ENCODE data around the gene TTC4.

Gene TTC4

GRCh38 chr1:54748094-54748835, 32.6 kb downstream of the TTC4 start:
- Histone ChIP-seq H3K4me1 (ENCODE audit: insufficient read depth, poor library complexity, severe bottlenecking) (no peaks in the 10 kb centered on the region), H3K27me3 (ENCODE audit: insufficient read depth, poor library complexity, severe bottlenecking) (no peaks in the 10 kb centered on the region), H3K9me3 (ENCODE audit: severe bottlenecking) (no peaks in the 10 kb centered on the region), H3K4me3 (ENCODE audit: severe bottlenecking) (no peak overlapping the region), H3K27ac (ENCODE audit: poor library complexity, severe bottlenecking) (no peak overlapping the region), H3K36me3 (ENCODE audit: low read depth) (no peaks in the 10 kb centered on the region)
- ATAC-seq (ENCODE audit: low read depth) (no peak), DNase-seq (ENCODE audit: low spot score) (no peak)
- no peak for TF ChIP-seq CTCF (IDR thresholded peaks at IDR 0.05; ENCODE audit: poor library complexity, severe bottlenecking)

GRCh38 chr1:54750596-54750995, 34.9 kb downstream of the TTC4 start:
- Histone ChIP-seq H3K9me3 (ENCODE audit: severe bottlenecking) (no peaks in the 10 kb centered on the region), H3K36me3 (ENCODE audit: low read depth) (no peaks in the 10 kb centered on the region), H3K27me3 (ENCODE audit: insufficient read depth, poor library complexity, severe bottlenecking) (no peaks in the 10 kb centered on the region), H3K27ac (ENCODE audit: poor library complexity, severe bottlenecking) (no peak overlapping the region), H3K4me3 (ENCODE audit: severe bottlenecking) (no peak overlapping the region), H3K4me1 (ENCODE audit: insufficient read depth, poor library complexity, severe bottlenecking) (no peaks in the 10 kb centered on the region)
- no peak for ATAC-seq (ENCODE audit: low read depth)
- DNase-seq (ENCODE audit: low spot score), result no peak
- no peak for TF ChIP-seq CTCF (IDR thresholded peaks at IDR 0.05; ENCODE audit: poor library complexity, severe bottlenecking)

- no peak overlapping the region for H3K27ac ChIP-seq (ENCODE audit: poor library complexity, severe bottlenecking)
- no peak overlapping the region for H3K4me3 ChIP-seq (ENCODE audit: severe bottlenecking)
- TF ChIP-seq CTCF (IDR thresholded peaks at IDR 0.05; ENCODE audit: poor library complexity, severe bottlenecking), result no peak
- no peaks in the 10 kb centered on the region for H3K27me3 ChIP-seq (ENCODE audit: insufficient read depth, poor library complexity, severe bottlenecking)
- no peaks in the 10 kb centered on the region for H3K4me1 ChIP-seq (ENCODE audit: insufficient read depth, poor library complexity, severe bottlenecking)
- ATAC-seq (ENCODE audit: low read depth) (no peak), DNase-seq (ENCODE audit: low spot score) (no peak)
- no peaks in the 10 kb centered on the region for H3K9me3 ChIP-seq (ENCODE audit: severe bottlenecking)
- H3K36me3 ChIP-seq (ENCODE audit: low read depth), result no peaks in the 10 kb centered on the region
These were observed 35.8 kb downstream of the TTC4 start for GRCh38 chr1:54751426-54751825.

GRCh38 chr1:54754045-54754444, 38.4 kb downstream of the TTC4 start:
- no peak for TF ChIP-seq CTCF (IDR thresholded peaks at IDR 0.05; ENCODE audit: poor library complexity, severe bottlenecking)
- no peak overlapping the region for H3K4me3 ChIP-seq (ENCODE audit: severe bottlenecking)
- no peaks in the 10 kb centered on the region for H3K4me1 ChIP-seq (ENCODE audit: insufficient read depth, poor library complexity, severe bottlenecking)
- 0 out of 2 replicates have a peak, but pooled peaks cover 5% of the 10 kb centered on the region for H3K36me3 ChIP-seq (ENCODE audit: low read depth)
- ATAC-seq (ENCODE audit: low read depth) (no peak), DNase-seq (ENCODE audit: low spot score) (no peak)
- H3K27ac ChIP-seq (ENCODE audit: poor library complexity, severe bottlenecking), result no peak overlapping the region
- H3K9me3 ChIP-seq (ENCODE audit: severe bottlenecking), result no peaks in the 10 kb centered on the region
- H3K27me3 ChIP-seq (ENCODE audit: insufficient read depth, poor library complexity, severe bottlenecking), result no peaks in the 10 kb centered on the region
